ENCODE measurements around the gene ATP2C2.

DNA sequence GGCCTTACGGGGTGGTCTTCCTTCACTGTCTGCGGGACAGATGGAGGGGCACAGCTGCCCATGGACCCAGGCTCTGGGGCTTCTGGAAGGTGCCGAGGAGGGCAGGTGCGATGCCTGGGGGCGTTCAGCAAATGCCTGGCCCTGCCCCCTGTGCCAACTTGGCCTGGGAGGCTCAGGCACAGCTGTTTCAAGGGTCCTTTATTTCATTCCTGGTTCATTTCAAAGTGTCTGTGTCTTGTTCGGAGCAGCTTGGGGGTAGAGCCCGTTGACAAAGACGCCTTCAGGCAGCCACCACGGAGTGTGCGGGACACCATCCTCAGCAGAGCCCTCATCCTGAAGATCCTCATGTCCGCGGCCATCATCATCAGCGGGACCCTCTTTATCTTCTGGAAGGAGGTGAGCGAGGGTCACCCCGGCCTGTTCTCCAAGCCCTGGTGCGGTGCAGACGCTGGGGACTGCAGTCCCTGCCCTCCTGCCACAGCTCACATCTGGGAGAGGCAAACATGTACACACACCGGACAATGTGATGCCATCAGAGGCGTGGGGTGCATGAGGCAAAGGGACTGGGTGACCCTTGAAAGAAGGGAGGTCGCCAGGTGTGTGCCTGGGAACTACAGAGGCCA is 92.2 kb downstream of the ATP2C2 start:
- no peak for TF ChIP-seq POLR2AphosphoS5 (IDR thresholded peaks at IDR 0.05; ENCODE audit: low read depth, low read length)
- TF ChIP-seq, protein P1, sequence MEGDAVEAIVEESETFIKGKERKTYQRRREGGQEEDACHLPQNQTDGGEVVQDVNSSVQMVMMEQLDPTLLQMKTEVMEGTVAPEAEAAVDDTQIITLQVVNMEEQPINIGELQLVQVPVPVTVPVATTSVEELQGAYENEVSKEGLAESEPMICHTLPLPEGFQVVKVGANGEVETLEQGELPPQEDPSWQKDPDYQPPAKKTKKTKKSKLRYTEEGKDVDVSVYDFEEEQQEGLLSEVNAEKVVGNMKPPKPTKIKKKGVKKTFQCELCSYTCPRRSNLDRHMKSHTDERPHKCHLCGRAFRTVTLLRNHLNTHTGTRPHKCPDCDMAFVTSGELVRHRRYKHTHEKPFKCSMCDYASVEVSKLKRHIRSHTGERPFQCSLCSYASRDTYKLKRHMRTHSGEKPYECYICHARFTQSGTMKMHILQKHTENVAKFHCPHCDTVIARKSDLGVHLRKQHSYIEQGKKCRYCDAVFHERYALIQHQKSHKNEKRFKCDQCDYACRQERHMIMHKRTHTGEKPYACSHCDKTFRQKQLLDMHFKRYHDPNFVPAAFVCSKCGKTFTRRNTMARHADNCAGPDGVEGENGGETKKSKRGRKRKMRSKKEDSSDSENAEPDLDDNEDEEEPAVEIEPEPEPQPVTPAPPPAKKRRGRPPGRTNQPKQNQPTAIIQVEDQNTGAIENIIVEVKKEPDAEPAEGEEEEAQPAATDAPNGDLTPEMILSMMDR (IDR thresholded peaks at IDR 0.05; ENCODE audit: control extremely low read depth in 1 of 3, insufficient read depth in 1 of 3, low read depth in 1 of 3, low read length in 3 of 3): no peak
- TF ChIP-seq EP300 (IDR thresholded peaks at IDR 0.05; ENCODE audit: borderline replicate concordance in 1 of 2, low read depth in 2 of 2, low read length in 2 of 2): no peak

All from H1 (cell line).